Measurements from ENCODE around the gene SUPT5H. TPM values are rescaled to one million over a fixed set of nuclear protein-coding genes. Genes with fewer than 3 reads are reported as not detected.

Gene SUPT5H
- total RNA-seq, 8 experiments from 2014 or later, result 52.4 to 129 (median 76.3) TPM

- Histone ChIP-seq H3K4me1 (replicated peaks in 1 of 2) (peaks cover 14 to 25% of the 10 kb centered on the region in 2 donors), H3K4me3 (no peak overlapping the region), H3K27ac (no peak overlapping the region)
- no peak for ATAC-seq (replicated peaks in 6 of 8)
- in situ Hi-C loops (cut with MboI; ENCODE audit: low pct_unique_long_range_greater_than_20kb in 2 of 9, low sequenced_read_pairs in 9 of 9, unreplicated experiment in 9 of 9), result no loop called here
- 0 to 60% (median 50%) methylated on average over 1 to 2 of the region's 9 CpGs; no CpG with 5 or more reads in 7 of the 10 experiments for WGBS, 10 experiments
Measured at GRCh38 chr19:39518975-39519374, 73.6 kb downstream of the SUPT5H start.

- 40 to 100% (median 90%) methylated on average over 1 to 6 of the region's 8 CpGs for WGBS, 10 experiments
Measured at GRCh38 chr19:39520541-39521484, 75.4 kb downstream of the SUPT5H start.

GRCh38 chr19:39524495-39524894, 79.1 kb downstream of the SUPT5H start:
- 73 to 100% (median 95%) methylated on average over 1 to 5 of the region's 8 CpGs; no CpG with 5 or more reads in 4 of the 10 experiments for WGBS, 10 experiments
- Histone ChIP-seq H3K27ac (no peak overlapping the region), H3K4me1 (replicated peaks in 1 of 2) (peaks cover 9 to 11% of the 10 kb centered on the region in 2 donors), H3K4me3 (no peak overlapping the region)
- in situ Hi-C loops (cut with MboI; ENCODE audit: low pct_unique_long_range_greater_than_20kb in 2 of 9, low sequenced_read_pairs in 9 of 9, unreplicated experiment in 9 of 9), result no loop called here
- ATAC-seq (replicated peaks in 6 of 8), result no peak

More at GRCh38 chr19:39520541-39521484, 75.4 kb downstream of the SUPT5H start:
- in situ Hi-C loops (cut with MboI; ENCODE audit: low pct_unique_long_range_greater_than_20kb in 2 of 9, low sequenced_read_pairs in 9 of 9, unreplicated experiment in 9 of 9), result no loop called here
- Histone ChIP-seq H3K27ac (peak overlapping the region; percentile 68 to 72), H3K4me3 (no peak overlapping the region), H3K4me1 (replicated peaks in 1 of 2) (peaks cover 14 to 22% of the 10 kb centered on the region in 2 donors)
- no peak for ATAC-seq (replicated peaks in 6 of 8)

DNA sequence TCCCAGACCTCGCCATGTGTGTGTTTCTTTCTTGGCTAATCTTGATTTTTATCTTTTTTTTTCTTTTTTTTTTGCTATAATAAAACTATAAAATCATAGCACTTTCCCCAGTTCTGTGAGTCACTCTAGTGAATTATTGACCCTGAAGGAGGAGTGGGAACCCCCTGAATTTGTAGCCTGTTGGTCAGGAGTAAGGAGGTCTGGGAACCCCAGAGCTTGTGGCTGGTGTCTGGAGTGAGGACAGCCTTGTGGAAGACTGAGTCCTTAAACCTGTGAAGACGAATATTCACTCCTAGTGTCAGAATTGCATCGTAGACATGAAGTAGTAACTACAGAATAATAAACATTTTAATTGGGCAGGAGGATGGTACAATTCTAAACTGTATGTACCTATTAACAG, 79.8 kb downstream of the SUPT5H start:
- no peak for ATAC-seq (replicated peaks in 6 of 8)
- no peak overlapping the region for H3K4me3 ChIP-seq
- H3K4me1 ChIP-seq (replicated peaks in 1 of 2), result peaks cover 2 to 4% of the 10 kb centered on the region in 2 donors
- no peak overlapping the region for H3K27ac ChIP-seq
- WGBS, 10 experiments, result 92 to 100% (median 93%) methylated on average over 1 to 3 of the region's 3 CpGs; no CpG with 5 or more reads in 3 of the 10 experiments
- in situ Hi-C loops (cut with MboI; ENCODE audit: low pct_unique_long_range_greater_than_20kb in 2 of 9, low sequenced_read_pairs in 9 of 9, unreplicated experiment in 9 of 9), result loop anchor here in 1 of 9 experiments (25.0 kb wide), 1 partner anchor 312 kb away; the partner anchor contains the start of genes DYRK1B and FBL

Other genes starting within 250 kb of the SUPT5H start
- under 1 TPM in 6 of 8 experiments, not detected in 2; 0.13 to 0.94 (median 0.24) TPM for gene NCCRP1, start 248.6 kb upstream of the SUPT5H start, total RNA-seq
- not detected for gene SYCN, start 241.3 kb upstream of the SUPT5H start, total RNA-seq
- not detected for gene IFNL3, start 200.6 kb upstream of the SUPT5H start, total RNA-seq
- gene IFNL4, start 196.7 kb upstream of the SUPT5H start, total RNA-seq, result under 1 TPM in 3 of 8 experiments, not detected in 5; 0.14 to 0.19 (median 0.17) TPM
- gene IFNL2, start 177.2 kb upstream of the SUPT5H start, total RNA-seq, result not detected
- gene IFNL1, start 149.2 kb upstream of the SUPT5H start, total RNA-seq, result not detected
- 1 to 10 TPM in 7 of 8 experiments, under 1 TPM in 1; 0.41 to 6.6 (median 2.9) TPM for gene LRFN1, start 124.7 kb upstream of the SUPT5H start, total RNA-seq
- 1 to 10 TPM in 3 of 8 experiments, under 1 TPM in 3, not detected in 2; 0.55 to 1.5 (median 1.1) TPM for gene GMFG, start 109.5 kb upstream of the SUPT5H start, total RNA-seq
- 100 to 1,000 TPM in 2 of 8 experiments, 10 to 100 TPM in 6; 24.1 to 124 (median 64.9) TPM for gene SAMD4B, start 103.2 kb upstream of the SUPT5H start, total RNA-seq
- gene PAF1, start 54.5 kb upstream of the SUPT5H start, total RNA-seq, result 10 to 100 TPM; 23.7 to 59.7 (median 37.0) TPM
- 10 to 100 TPM; 19.9 to 45.6 (median 26.2) TPM for gene MED29, start 54.2 kb upstream of the SUPT5H start, total RNA-seq
- 10 to 100 TPM in 3 of 8 experiments, 1 to 10 TPM in 4, under 1 TPM in 1; 0.96 to 30.4 (median 6.6) TPM for gene ZFP36, start 38.7 kb upstream of the SUPT5H start, total RNA-seq
- 10 to 100 TPM in 6 of 8 experiments, 1 to 10 TPM in 2; 1.1 to 50.6 (median 13.2) TPM for gene PLEKHG2, start 32.9 kb upstream of the SUPT5H start, total RNA-seq
- gene RPS16, start 9.6 kb upstream of the SUPT5H start, total RNA-seq, result 1,000 to 10,000 TPM in 7 of 8 experiments, 100 to 1,000 TPM in 1; 781 to 3,131 (median 1,617) TPM
- 100 to 1,000 TPM in 1 of 8 experiments, 10 to 100 TPM in 7; 46.0 to 104 (median 65.6) TPM for gene TIMM50, start 35.3 kb downstream of the SUPT5H start, total RNA-seq
- 10 to 100 TPM in 4 of 8 experiments, 1 to 10 TPM in 1, under 1 TPM in 3; 0.25 to 84.3 (median 8.1) TPM for gene DLL3, start 53.4 kb downstream of the SUPT5H start, total RNA-seq
- gene SELENOV, start 69.6 kb downstream of the SUPT5H start, total RNA-seq, result 1 to 10 TPM in 2 of 8 experiments, under 1 TPM in 4, not detected in 2; 0.27 to 1.9 (median 0.58) TPM
- gene EID2B, start 87.3 kb downstream of the SUPT5H start, total RNA-seq, result 10 to 100 TPM in 4 of 8 experiments, 1 to 10 TPM in 4; 6.2 to 14.2 (median 10.4) TPM
- 10 to 100 TPM; 15.3 to 27.0 (median 18.6) TPM for gene EID2, start 94.6 kb downstream of the SUPT5H start, total RNA-seq
- not detected for gene LGALS13, start 156.9 kb downstream of the SUPT5H start, total RNA-seq
- not detected for gene LGALS16, start 210.3 kb downstream of the SUPT5H start, total RNA-seq

Data from motor neuron (in vitro differentiated cells).